Hepatocyte (in vitro differentiated cells): ENCODE data around the gene PDHX.

Source experiments
- EZH2phosphoT487 ChIP-seq: fragments of 200-600 bp; sonication (generic); IDR thresholded peaks from one replicate; pipeline ENCODE4 v1.6.1; 2018; ENCODE audit warnings: antibody characterized with exemption, mild to moderate bottlenecking, low read depth, moderate library complexity; ENCODE audit not compliant: unreplicated experiment, severe bottlenecking
- TF ChIP-seq, protein P1 (sequence below): fragments of 200-600 bp; sonication (generic); IDR thresholded peaks from 2 replicates; pipeline ENCODE4 v1.5.1; 2016; ENCODE audit warnings: antibody characterized with exemption, mild to moderate bottlenecking; ENCODE audit not compliant: poor library complexity

DNA sequence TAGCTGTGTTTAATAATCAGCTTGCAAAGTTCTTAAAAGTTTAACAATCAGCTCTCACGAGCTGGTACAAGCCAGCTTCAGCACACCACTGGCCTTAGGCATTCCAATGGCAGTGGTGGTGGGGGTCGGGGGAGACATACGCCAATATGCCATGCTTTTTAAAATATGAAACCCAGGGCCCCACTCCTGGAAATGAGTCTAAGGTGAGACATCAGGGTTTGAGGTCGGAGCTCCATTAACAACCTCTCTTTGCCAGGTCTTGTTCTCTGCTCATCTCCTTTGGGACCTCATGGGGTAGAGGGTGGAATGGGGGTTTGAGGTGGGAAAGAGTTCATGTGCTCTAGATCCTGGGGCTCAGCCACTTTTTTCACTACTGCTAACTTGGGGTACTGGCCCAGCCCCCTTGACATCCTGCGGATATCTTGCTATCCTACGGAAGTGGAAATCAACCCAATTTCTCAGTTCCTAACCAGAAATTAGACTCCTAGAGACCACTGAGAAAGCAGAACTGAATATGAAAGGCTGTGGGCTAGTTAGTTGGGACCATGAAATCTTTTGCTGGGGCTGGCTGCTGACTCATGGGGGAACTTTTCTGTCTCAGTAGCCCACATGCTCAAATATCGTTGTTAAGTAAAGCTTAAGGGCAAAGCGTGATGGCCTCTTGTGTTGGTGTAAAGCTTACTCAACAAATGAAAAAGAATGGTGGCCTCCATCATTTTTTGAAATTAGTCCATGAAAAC, 90.1 kb downstream of the PDHX start:
- TF ChIP-seq, protein P1, sequence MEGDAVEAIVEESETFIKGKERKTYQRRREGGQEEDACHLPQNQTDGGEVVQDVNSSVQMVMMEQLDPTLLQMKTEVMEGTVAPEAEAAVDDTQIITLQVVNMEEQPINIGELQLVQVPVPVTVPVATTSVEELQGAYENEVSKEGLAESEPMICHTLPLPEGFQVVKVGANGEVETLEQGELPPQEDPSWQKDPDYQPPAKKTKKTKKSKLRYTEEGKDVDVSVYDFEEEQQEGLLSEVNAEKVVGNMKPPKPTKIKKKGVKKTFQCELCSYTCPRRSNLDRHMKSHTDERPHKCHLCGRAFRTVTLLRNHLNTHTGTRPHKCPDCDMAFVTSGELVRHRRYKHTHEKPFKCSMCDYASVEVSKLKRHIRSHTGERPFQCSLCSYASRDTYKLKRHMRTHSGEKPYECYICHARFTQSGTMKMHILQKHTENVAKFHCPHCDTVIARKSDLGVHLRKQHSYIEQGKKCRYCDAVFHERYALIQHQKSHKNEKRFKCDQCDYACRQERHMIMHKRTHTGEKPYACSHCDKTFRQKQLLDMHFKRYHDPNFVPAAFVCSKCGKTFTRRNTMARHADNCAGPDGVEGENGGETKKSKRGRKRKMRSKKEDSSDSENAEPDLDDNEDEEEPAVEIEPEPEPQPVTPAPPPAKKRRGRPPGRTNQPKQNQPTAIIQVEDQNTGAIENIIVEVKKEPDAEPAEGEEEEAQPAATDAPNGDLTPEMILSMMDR = no peak
- no peak for TF ChIP-seq EZH2phosphoT487
